Measurements from ENCODE around the gene ILK. TPM values are rescaled to one million over a fixed set of nuclear protein-coding genes. Genes with fewer than 3 reads are reported as not detected.

The ILK gene
- total and polyA plus RNA-seq, 2 of the 13 experiments (the other 11 are each of a cell fraction or from before 2014, with no cell fraction given) = 70.3 to 108 TPM

DNA sequence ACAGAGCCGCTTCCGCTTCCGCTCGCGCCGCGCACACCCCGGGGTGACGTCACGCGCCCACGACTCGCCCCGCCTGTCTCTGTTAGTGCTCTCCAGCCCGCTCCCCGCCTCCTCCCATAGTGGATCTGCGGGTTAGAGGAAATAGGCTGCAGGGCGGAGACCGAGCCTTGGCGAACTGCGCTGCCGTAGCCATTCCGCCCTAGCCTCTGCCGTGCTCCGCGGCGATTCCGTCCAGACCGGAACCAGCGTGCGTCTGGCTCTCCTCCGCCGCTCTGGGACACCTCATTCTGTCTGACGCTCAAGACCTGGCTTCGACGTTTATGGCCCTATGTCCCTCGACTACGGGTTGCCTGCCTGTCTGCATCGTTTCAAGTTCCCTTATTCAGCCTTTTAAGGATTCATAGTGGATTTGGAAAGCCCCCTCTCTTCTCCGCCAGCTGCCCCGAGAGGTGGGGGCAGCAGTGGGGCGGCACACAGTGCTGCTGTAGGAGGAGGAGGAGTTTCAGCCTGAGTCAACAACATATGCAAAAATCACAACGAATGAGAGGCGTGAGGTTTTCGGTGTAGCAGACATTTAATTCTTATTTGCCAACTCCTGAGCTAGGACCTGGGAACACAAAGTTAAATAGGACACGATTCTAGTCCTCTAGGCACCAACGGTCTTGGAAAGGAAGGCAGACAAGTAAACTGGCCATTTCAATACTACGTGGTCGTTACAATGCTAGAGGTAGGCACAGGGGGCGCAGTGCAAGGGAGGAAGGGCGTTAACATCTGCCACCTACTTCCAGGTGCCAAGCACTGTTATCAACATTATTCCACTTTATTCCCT lies 8.9 kb downstream of the ILK start, which contains the start of gene TAF10 (continued):
- TF ChIP-seq SETDB1 (CRISPR knock-in tag; IDR thresholded peaks at IDR 0.05; ENCODE audit: borderline replicate concordance) (no peak), USF2 (IDR thresholded peaks at IDR 0.05; ENCODE audit: low read depth, low read length) (no peak), USF2 (CRISPR knock-in tag; IDR thresholded peaks at IDR 0.05; ENCODE audit: borderline replicate concordance) (0 out of 2 replicates have a peak, but pooled peaks have one; percentile 18), ATF5 (CRISPR knock-in tag; IDR thresholded peaks at IDR 0.05; ENCODE audit: low read depth) (no peak), MED1 (CRISPR knock-in tag; IDR thresholded peaks at IDR 0.05) (peak; percentile 73), RFX3 (CRISPR knock-in tag; IDR thresholded peaks at IDR 0.05) (no peak), KDM5B (CRISPR knock-in tag; IDR thresholded peaks at IDR 0.05; ENCODE audit: borderline replicate concordance) (peak; percentile 92; the same call in 1 of the 2 replicates), GPN1 (CRISPR knock-in tag; IDR thresholded peaks at IDR 0.05; ENCODE audit: borderline replicate concordance) (no peak; the same call in 1 of the 2 replicates), ZNF652 (CRISPR knock-in tag; IDR thresholded peaks at IDR 0.05; ENCODE audit: borderline replicate concordance, low read depth) (peak; percentile 29; the same call in 1 of the 2 replicates), ZMYM2 (CRISPR knock-in tag; IDR thresholded peaks at IDR 0.05) (no peak), PHF20 (CRISPR knock-in tag; IDR thresholded peaks at IDR 0.05) (peak; percentile 81), ZNF737 (CRISPR knock-in tag; IDR thresholded peaks at IDR 0.05; ENCODE audit: borderline replicate concordance) (no peak), ZNF317 (CRISPR knock-in tag; IDR thresholded peaks at IDR 0.05) (peak; percentile 79; the same call in 1 of the 2 replicates), MYNN (CRISPR knock-in tag; IDR thresholded peaks at IDR 0.05; ENCODE audit: low read depth) (no peak), SAP130 (CRISPR knock-in tag; IDR thresholded peaks at IDR 0.05; ENCODE audit: low read depth) (peak; percentile 87), ONECUT2 (CRISPR knock-in tag; IDR thresholded peaks at IDR 0.05) (no peak), AKAP8 (CRISPR knock-in tag; IDR thresholded peaks at IDR 0.05) (peak; percentile 86), NFIC (IDR thresholded peaks at IDR 0.05; ENCODE audit: low read length) (no peak), NPAS2 (CRISPR knock-in tag; IDR thresholded peaks at IDR 0.05; ENCODE audit: borderline replicate concordance) (no peak), ZNF747 (CRISPR knock-in tag; IDR thresholded peaks at IDR 0.05; ENCODE audit: borderline replicate concordance) (peak; percentile 82; the same call in 1 of the 2 replicates), DR1 (CRISPR knock-in tag; IDR thresholded peaks at IDR 0.05) (no peak), TCF12 (IDR thresholded peaks at IDR 0.05) (no peak), TCF12 (CRISPR knock-in tag; IDR thresholded peaks at IDR 0.05) (no peak; the same call in 1 of the 2 replicates), ZNF362 (CRISPR knock-in tag; IDR thresholded peaks at IDR 0.05; ENCODE audit: borderline replicate concordance) (no peak), KAT2B (IDR thresholded peaks at IDR 0.05; ENCODE audit: borderline replicate concordance, low read depth, low read length) (no peak)
- TF ChIP-seq, protein P1, sequence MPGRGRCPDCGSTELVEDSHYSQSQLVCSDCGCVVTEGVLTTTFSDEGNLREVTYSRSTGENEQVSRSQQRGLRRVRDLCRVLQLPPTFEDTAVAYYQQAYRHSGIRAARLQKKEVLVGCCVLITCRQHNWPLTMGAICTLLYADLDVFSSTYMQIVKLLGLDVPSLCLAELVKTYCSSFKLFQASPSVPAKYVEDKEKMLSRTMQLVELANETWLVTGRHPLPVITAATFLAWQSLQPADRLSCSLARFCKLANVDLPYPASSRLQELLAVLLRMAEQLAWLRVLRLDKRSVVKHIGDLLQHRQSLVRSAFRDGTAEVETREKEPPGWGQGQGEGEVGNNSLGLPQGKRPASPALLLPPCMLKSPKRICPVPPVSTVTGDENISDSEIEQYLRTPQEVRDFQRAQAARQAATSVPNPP (CRISPR knock-in tag; IDR thresholded peaks at IDR 0.05) = peak; percentile 67; the same call in 1 of the 2 replicates
